Measurements from ENCODE around the gene AGBL1. TPM values are rescaled to one million over a fixed set of nuclear protein-coding genes. Genes with fewer than 3 reads are reported as not detected.

AGBL1 gene
- total RNA-seq, 1 donor from 2014 or later: 1.2 TPM

DNA sequence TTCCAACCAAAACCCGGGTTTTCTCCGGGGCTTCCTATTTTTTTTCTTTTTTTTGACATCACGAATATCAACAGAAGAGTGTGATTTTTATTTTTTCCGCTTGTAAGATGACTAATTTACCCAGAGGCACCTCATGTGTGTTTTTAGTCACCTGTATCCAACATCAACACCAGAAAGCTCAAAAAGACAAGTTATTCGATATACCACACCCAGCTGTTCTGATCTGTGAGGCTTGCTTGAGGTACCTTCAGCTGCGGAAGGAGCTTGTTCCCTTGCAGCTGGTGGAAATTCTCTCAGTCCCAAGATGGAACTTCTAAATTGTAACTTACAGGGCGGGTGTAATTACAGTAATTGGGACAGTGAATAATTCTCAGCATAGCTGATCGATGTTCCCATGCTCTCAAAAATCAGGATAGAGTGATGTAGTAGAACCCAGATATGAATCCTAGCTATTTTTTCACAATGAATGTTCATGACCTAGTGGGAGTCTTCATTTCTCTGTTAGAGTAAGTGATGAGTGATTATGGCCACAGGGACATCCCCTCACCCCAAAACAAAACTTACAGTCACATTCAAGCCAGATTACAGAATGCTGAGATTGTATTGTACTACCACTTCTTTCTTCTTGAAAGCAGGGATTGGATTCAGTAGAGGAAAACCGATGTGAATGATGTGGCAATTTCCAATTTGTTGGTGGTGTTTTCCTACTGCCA, 232.1 kb downstream of the AGBL1 start:
- DNase-seq (ENCODE audit: low spot score in 2 of 2): no peak
- no peak for FAIRE-seq

DNA sequence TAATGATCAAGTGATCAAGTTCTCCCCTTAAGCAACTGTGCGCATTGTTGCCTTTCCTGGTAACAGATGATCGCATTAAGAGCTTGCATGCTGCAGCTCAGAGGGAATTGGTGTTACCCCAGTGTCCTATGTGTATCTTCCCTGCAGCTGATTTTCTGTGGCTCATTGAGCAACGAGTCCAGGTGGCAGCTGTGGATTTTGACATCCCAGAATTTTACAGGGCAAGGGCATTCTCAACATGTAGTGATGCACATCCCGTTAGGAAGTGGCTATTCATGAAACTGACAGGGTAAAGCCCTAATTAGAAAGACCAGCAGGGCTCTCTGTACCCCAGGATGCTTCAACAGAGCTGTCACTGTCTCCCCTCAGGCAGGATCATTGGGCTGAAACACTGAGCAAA, 232.8 kb downstream of the AGBL1 start:
- DNase-seq (ENCODE audit: low spot score in 2 of 2): no peak
- FAIRE-seq: no peak

DNA sequence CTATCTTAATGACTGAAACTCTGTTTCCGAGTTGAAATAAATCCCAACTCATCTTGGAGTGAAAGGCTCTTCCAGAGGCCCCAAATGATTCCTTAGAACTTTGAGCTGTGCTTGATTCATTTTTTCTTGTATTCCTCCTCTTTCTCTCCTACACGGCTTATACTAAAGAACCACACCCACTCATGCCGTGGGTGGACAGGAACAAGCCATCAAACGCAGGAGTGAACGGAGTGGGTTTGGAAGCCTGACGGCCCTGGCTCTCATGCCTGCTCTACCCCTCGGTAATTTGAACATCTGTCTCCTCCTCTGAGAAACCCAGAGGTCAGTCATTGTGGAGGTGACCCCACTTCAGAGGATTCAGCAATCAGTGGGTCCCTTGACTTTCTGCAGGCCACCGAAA, 236.5 kb downstream of the AGBL1 start:
- DNase-seq (ENCODE audit: low spot score in 2 of 2) (no peak), FAIRE-seq (no peak)

DNA sequence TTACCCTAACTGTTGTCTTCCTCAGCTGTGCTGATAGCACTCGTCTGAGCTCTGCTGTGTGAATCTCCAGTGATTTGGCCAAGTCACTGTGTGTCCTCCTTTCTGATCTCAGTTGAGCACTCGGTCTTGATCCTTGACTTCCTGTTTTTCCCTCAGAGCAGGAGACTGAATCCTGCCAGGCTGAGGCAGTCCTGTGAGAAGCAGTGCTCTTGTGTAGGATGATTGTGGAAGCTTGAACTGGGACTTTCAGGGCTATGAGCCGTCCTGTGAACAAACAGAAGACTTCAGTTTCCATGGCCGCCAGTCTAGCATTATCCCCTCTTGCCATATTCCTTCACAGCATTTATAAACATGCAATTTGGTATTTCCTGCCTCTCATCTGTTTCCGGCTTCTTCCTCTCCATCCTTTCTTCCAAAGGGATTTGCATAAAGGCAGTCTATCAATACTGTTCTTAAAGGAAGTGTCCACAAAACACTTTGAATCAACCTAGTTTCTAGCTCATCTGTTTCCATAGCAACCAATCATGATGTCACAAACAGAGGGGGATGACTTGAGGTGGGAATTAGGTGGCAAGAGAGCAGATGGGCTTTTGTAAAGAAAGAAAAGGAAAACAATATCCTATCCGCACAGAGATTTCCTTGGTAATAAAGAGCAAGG, 237.2 kb downstream of the AGBL1 start:
- no peak for DNase-seq (ENCODE audit: low spot score in 2 of 2)
- FAIRE-seq: no peak

DNA sequence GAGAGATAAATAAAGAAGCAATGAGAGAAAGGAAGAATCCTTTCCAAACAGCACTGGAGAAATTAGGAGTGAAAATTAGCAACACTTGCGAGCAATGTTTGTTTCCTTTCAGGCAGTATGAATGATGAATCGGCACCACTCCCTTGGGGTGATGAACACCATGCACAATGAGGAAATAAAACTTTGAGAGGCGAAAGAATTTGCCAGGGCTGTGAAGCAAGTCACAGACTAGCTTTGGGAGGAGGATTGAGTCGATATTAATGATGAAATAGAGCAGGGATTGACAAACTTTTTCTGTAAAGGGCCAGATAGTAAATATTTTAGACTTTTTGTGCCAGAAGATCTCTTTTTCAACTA, 237.7 kb downstream of the AGBL1 start:
- FAIRE-seq (no peak), DNase-seq (ENCODE audit: low spot score in 2 of 2) (no peak)

DNA sequence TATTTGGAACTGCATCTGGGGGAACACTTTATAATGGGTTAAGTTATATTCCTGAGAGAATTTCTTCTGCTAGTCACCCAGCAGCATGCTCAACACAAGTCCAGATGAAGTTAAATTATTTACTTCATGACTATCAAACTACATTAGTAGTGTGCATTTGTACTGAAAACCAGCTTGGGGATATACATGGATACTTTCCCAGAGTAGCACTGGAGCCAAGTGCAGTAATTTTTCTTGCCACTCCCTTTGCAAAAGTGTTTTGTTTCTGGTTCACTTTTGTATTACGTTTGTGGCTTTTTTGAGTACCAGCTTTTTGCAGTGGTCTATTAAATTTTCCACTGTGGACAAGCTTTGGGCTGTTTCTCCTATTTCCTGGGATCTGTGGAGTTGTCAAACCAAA, 243.0 kb downstream of the AGBL1 start:
- no peak for FAIRE-seq

DNA sequence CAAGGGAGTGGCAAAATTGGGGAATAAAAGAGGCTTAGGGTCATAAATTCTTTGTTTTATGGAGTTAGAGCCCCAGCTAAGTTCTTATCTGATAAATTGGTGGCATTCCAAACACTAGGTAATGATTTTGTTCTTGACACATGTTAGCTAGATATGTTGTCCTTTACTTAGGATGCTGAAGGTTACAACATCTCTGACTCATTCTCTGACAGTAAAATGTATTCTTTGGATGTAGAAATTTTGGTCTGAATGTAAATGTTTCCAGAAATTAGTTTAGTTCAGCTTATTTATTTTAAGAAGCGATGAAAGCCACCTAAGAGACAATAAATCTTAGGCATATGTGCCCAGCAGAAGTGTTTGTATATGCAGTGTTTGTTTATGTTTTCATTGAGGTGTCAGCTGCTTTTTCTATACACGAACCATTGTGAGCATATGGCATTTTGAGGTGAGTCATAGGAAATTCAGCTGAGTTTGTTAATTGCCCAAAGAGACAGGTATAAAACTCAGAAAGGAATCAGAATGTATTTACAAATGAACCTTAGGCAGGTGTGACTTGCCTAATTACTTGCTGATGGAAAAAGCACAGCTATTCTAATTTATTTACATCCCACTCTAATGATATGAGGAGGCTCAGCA, 247.7 kb downstream of the AGBL1 start:
- DNase-seq (ENCODE audit: low spot score in 2 of 2) (no peak), FAIRE-seq (no peak)

More for the DNA sequence above, 243.0 kb downstream of the AGBL1 start:
- DNase-seq (ENCODE audit: low spot score in 2 of 2): no peak

DNA sequence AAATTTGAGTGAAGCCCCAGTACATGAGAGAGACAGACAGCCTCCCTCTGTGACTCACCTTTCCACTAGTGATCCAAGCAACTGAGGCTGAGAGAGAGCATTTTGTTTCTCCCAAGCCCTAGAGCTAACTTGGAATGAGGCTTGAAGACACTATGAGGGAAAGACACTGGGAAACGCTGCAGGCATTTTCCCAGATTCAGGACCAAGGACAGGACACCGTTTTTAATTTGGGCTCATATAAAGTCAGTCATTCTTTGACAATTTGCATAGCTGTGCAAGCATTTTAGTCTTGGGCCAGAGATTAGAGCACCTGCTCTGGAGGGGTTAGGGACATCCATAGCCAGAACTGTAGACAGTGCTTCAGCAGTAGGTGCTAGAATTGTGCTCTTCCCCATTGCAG, 249.0 kb downstream of the AGBL1 start:
- DNase-seq (ENCODE audit: low spot score in 2 of 2): no peak
- no peak for FAIRE-seq

DNA sequence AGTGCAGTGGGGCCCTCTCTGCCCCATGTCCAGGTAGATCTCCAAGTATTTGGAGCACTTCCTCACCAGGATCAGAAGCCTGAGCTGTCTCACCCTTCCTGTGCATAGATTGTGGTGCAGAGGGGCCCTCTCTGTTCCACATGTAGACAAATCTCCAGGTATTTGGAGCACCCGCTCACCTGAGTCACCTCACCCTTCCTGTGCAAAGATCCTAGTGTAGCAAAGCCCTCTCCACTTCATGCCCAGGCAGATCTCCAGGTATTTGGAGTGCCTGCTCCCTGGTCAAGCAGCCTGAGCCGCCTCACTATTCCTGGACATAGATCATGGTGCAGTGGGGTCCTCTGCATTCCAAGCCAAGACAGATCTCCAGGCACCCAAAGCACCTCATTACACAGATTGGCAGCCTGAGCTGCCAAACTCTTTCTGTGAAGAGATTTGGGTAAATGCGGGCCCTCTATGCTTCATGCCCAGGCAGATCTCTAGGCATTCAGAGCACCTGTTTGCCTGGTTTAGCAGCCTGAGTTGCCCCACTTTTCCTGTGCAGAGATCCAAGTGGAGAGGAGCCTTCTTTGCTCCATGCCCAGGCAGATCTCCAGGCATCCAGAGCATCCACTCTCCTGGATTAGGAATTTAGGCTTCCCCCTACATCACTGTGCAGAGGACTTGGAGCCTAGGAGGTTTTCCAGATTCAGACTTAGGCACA, 249.8 kb downstream of the AGBL1 start:
- DNase-seq (ENCODE audit: low spot score in 2 of 2) (no peak), FAIRE-seq (no peak)

DNA sequence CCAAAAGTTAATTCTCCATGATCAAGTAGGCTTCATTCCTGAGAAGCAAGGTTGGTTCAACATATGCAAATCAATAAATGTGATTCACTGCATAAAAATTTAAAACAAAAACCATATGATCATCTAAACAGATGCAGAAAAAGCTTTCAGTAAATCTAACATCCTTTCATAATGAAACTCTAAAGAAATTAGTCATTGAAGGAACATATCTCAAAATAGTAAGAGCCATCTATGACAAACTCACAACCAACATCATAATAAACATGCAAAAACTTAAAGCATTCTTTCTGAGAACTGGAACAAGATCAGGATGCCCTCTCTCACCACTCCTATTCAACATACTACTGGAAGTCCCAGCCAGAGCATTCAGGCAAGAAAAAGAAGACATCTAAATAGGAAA, 254.1 kb downstream of the AGBL1 start:
- DNase-seq (ENCODE audit: low spot score in 2 of 2) (no peak), FAIRE-seq (no peak)

DNA sequence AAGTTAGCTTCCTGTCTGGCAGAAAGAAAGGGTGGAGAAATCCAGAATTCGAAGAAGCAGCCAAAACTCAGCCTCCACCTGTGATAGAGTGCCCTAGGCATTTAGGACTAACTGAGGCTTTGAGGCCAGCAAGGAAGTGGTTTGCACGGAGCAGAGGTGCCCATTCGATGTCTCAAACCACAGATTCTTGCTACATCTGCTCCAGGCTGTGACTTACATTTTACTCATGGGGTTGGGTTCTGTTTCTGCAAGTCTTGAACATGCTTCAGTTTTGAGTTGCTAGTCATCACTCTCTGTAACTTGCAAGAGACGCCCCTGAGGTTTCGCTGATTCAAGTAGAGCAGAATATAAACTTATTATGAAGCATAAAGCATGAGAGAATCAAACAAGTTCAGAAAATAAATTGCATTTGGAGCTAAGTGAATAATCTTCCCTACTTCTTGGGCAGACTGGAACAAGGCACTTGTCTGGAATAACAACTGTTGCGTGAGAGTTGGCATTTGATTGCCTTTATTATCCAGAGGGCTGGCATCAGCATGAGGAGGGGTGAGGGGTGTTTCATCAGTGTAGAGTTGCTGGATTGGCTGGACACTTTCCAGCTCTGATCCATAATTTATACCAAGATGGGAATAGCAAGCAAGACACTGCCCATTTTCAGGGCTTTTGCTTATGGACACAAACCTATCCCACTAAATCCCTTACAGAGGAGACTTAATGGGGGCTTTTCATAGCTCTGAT, 256.5 kb downstream of the AGBL1 start:
- FAIRE-seq (no peak), DNase-seq (ENCODE audit: low spot score in 2 of 2) (no peak)

DNA sequence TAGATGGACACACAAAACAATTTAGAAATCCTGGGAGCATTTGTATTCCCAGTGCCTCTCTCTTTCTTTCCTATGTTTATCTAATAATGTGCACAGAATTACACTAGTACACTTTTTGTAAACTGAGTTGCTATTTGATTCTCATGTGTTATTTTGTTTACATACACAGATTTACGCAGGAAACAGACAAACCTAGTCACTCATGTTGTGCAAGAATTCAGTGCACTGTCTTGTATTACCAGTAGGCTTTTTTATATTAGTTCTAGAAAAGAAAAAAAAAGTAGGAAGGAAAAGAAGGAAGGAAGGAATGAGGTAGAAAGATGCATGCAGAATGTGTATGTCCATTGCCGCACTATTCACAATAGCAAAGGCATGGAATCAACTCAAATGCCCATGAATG, 257.4 kb downstream of the AGBL1 start:
- DNase-seq (ENCODE audit: low spot score in 2 of 2) (no peak), FAIRE-seq (no peak)

DNA sequence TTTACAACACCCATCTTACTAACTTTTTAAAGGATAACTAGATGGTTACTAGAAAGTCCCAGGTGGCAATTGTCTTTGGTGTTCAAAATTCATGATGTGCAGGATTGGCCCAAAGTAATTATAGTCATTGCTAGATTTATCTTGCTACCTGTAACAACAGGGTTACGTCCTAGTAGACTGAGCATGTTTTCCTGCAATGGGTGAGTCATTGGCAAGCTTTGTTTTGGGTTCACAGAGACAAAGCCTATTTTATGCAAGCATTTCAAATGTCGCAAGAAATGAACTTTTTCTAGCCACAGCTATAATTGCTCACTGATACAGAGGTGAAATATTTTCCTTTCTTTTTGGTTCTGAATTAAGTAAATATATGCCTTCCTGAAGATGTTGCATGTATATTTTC, 267.6 kb downstream of the AGBL1 start:
- no peak for FAIRE-seq

DNA sequence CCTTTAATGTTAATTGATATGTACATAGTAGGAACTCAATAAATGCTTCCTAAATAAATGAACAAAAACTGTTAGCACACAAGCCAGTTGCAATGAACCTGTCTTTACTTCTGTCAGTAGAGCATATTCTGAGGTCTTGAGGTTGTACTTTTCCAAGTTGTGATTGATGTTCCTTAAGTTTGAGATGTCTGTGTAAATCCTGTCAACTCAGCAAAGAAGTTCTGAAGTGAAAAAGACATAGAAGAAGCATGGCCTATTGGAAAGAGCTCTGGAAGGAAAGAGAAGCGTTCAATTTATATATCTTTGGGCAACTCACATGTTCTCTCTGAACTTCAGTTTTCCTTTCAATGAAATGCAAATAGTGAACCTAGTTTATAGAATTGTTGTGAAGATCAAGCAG, 269.9 kb downstream of the AGBL1 start:
- FAIRE-seq: no peak
- DNase-seq (ENCODE audit: low spot score in 2 of 2): no peak

More for the DNA sequence above, 267.6 kb downstream of the AGBL1 start:
- DNase-seq (ENCODE audit: low spot score in 2 of 2): no peak

DNA sequence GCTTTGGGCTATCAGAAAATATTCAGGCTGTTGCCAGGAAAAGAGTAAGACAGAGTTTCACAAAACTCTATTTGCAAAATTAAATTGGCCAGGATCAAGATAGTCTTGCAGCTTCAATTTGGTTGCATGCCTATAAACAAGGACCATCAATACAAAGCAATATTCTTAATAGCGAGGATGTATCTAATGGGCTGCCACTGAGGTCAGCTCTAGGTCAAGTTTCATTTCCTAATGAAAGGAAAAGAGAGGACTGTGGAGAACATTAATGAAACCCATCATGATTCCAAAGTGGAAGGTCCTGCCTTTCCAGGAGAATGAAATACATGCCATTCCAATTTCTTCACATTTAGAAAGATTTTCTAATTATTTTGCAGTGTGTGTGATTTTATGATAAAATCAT, 273.5 kb downstream of the AGBL1 start:
- DNase-seq (ENCODE audit: low spot score in 2 of 2): no peak
- FAIRE-seq: no peak

DNA sequence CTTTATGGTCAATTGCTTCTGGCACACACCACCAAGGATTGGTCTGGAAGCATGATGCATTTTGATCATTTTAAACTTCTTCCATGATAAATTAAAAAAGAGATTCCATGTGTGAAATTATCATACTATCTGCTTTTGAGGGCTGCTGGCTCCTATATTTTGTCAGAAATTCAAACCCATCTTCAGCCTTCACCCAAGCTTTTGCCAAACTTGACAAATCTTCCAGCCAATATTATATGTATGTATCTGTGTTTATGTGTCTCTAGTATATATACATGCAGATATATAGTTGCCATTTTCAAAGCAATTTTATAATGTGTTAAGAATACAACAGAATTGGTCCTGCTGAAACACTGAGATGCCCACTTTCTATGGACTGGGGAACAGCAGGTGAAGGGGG, 275.7 kb downstream of the AGBL1 start:
- FAIRE-seq: no peak
- DNase-seq (ENCODE audit: low spot score in 2 of 2): no peak

DNA sequence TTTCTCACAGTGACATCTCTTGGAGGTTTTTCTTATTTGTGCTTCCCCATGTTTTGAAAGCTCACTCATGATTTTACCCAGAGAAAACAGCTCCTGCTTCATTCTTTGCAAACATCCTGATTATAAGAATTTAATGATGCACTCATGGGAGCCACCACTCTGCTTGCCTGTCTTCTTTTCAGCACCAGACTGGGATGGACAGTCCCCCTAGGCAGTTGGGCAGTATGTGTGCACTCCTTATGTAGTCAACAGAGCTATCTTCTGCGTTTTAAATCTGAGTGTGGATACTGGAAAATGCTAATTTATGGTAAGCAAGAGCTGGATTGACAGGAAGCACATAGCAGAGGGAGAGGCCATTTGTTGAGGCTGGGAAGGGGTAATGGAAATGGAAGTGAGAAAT, 276.1 kb downstream of the AGBL1 start:
- DNase-seq (ENCODE audit: low spot score in 2 of 2): no peak
- FAIRE-seq: no peak

DNA sequence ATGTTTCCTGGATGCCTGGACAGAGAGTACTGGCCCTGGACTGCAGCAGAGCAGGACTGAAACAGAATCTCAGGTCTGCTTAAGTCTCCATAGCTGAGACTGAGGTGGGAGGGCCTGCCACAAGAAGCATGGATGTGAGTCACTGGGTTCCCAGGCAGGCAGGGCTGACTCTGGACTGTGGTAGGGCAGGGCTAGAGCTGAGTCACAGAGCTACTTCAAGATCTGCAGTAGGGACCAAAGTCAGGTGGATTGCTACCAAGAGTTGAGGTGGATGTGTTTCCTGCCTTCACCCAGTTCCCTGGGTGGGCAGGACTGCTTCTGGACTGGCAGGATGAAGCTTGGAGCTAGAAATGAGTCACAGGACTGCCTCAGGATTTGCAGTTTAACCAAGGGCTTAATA, 282.9 kb downstream of the AGBL1 start:
- FAIRE-seq: no peak
- DNase-seq (ENCODE audit: low spot score in 2 of 2): no peak

DNA sequence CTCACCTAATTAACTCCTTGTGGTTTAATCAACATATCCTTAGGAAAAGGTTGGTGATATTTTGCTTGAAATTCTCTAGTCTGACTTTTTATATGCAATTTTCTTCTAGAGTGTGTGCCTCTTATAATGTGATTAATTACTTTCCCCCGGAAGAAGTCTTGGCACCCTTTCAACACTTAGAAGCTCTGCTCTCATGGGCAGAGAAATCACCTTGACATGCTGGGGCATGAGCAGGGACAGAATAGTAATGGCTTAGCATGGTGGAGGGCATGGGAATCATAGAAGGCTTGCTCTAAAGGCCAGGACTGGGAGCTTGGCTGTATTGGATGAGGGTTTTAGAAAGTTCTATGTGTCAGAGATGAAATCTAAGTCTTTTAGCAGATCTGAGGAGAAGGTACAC, 293.5 kb downstream of the AGBL1 start:
- no peak for DNase-seq (ENCODE audit: low spot score in 2 of 2)

DNA sequence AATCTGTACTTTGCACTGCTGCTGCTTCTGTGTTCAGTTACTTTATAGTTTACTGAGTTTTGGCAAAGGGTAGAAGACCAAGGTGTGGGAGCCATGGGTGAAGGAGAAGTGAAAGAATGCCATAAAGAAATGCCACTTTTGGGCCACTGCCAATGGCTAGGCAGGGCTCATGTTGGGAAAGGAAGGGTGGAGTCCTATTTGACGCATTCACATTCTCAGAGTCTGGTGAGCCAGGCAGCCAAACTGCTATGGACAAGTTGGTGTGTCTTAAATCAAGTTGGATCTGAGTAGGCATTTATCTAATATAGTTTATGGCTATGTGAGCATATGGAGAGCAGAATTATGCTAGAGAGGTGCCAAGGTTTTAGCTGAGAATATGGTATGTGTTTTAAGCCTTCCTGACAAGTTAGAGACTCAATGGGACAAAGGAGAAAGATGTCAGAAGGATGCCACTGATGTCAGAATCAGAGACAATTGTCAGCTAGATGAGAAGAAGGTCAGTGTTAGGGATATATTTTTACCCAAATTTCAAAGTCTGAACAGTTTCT, 296.1 kb downstream of the AGBL1 start:
- FAIRE-seq: no peak
- DNase-seq (ENCODE audit: low spot score in 2 of 2): no peak

More for the DNA sequence above, 293.5 kb downstream of the AGBL1 start:
- FAIRE-seq: no peak

Measured in frontal cortex (tissue), 4 donors.